ENCODE data around the gene HOXC6. TPM values are rescaled to one million over a fixed set of nuclear protein-coding genes. Genes with fewer than 3 reads are reported as not detected.
A peak's percentile ranks its signal among the peaks of the same experiment; 100 is the strongest.

HOXC6 gene
- total RNA-seq, 1 experiment from 2014 or later = not detected

DNA sequence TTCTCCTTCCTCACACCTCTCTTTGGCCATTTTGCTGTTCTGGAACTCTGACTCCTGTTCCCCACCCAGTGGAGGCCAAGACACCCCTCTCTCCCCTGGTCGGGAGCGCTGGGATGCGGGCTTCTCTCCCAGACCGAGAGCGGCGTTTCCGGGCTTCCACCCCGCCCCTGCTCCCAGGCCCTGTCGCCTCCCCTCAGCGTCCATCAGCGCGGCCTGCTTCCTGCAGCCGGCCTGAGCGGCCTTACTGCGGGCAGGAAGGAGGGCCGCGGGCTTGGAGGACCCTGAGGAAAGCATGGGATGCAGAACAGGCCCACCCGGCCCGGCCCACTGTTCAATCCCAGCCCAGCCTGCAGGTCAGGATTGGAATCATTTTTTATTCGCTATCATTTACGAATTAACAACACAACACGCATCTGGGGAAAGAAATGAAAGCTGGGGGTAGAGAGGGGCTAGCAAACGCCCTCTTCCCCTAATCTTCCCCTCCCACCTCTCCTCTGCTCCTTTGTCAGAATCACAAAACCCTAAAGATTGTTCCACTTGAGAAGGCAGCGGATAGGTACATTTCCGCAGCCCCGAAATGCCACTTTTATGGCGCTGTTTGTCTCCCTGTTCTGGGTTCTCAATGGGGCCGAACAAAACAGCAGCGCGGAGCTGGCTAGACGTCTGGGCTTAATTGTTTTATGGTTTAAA is 23.3 kb upstream of the HOXC6 start:
- Histone ChIP-seq H4K20me1 (ENCODE audit: insufficient read depth, low read depth, low read length) (no peaks in the 10 kb centered on the region), H3K36me3 (ENCODE audit: insufficient read depth, low read length) (no peaks in the 10 kb centered on the region), H3K9ac (ENCODE audit: low read length) (no peak overlapping the region), H3K4me1 (ENCODE audit: low read length) (peaks cover 8% of the 10 kb centered on the region), H3K27ac (ENCODE audit: low read length) (no peak overlapping the region), H3K9me3 (ENCODE audit: low read length) (no peaks in the 10 kb centered on the region), H3K27me3 (ENCODE audit: low read length) (no peaks in the 10 kb centered on the region), H3K4me3 (ENCODE audit: low read length) (no peak overlapping the region), H3K4me2 (ENCODE audit: low read depth, low read length, poor library complexity, severe bottlenecking) (no peak overlapping the region), H3K79me2 (ENCODE audit: low read length) (no peaks in the 10 kb centered on the region), H3K9me2 (replicated peaks; ENCODE audit: insufficient read depth, low read length) (no peaks in the 10 kb centered on the region), H2AFZ (ENCODE audit: low read length) (no peak overlapping the region)
- DNase-seq = no peak

DNA sequence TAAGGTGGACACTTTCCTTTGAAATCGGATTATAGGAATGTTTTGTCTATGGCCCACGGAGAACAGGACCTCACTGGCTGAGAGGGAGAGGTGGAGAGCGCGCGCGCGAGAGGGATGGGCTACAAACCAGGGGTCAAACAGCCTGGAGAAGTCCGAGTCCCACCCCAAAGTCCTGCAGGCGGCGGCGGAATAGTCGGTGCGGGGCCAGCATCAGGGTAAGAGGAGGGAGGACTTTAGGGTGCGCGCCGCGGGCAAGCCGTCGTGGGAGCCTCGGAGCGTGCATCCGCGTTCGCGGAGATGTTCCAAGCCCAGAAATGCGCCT is 22.7 kb upstream of the HOXC6 start:
- no peaks in the 10 kb centered on the region for H4K20me1 ChIP-seq (ENCODE audit: insufficient read depth, low read depth, low read length)
- H3K79me2 ChIP-seq (ENCODE audit: low read length) = no peaks in the 10 kb centered on the region
- H3K4me1 ChIP-seq (ENCODE audit: low read length) = peaks cover 8% of the 10 kb centered on the region
- no peaks in the 10 kb centered on the region for H3K9me2 ChIP-seq (replicated peaks; ENCODE audit: insufficient read depth, low read length)
- no peak overlapping the region for H3K9ac ChIP-seq (ENCODE audit: low read length)
- no peaks in the 10 kb centered on the region for H3K9me3 ChIP-seq (ENCODE audit: low read length)
- no peak overlapping the region for H2AFZ ChIP-seq (ENCODE audit: low read length)
- H3K27ac ChIP-seq (ENCODE audit: low read length) = no peak overlapping the region
- no peaks in the 10 kb centered on the region for H3K36me3 ChIP-seq (ENCODE audit: insufficient read depth, low read length)
- DNase-seq = no peak
- H3K4me2 ChIP-seq (ENCODE audit: low read depth, low read length, poor library complexity, severe bottlenecking) = no peak overlapping the region
- no peaks in the 10 kb centered on the region for H3K27me3 ChIP-seq (ENCODE audit: low read length)
- H3K4me3 ChIP-seq (ENCODE audit: low read length) = no peak overlapping the region

DNA sequence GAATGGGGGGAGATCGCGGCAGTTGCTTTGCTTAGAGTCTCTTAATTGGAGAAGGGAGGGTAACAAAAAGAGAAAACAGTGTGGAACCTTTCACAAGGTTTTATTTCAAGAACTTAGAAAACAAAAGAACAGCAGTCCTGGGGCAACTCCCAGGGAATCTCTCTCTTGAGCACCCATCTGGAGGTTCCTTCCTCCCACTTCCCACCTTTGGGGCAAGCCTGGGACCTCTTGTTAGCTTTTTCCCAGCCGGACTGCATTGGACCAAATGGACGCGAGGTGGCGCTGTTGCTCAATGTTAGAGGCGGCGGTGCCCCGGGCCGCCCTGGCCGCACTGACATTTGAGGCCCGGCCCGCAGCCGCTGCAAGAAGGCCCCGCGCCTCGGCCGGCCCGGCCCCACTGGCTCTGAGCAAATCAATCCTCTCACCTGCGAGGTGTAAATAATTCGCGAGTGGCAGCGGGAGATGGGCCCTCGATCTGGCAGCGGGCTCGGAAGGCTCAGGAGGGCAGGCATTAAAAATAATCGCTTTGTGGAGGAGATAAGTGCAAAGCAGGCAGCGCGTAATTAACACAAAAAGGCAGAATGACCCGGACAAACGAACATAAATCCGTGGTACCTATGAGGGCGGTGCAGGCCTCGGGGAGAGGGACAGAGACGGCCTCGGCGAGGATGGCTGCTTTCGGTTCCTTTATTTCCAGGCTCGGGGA is 22.2 kb upstream of the HOXC6 start:
- Histone ChIP-seq H4K20me1 (ENCODE audit: insufficient read depth, low read depth, low read length) (no peaks in the 10 kb centered on the region), H3K9me2 (replicated peaks; ENCODE audit: insufficient read depth, low read length) (no peaks in the 10 kb centered on the region), H3K4me1 (ENCODE audit: low read length) (peaks cover 11% of the 10 kb centered on the region), H3K9ac (ENCODE audit: low read length) (peak overlapping the region; percentile 66), H3K27ac (ENCODE audit: low read length) (no peak overlapping the region), H3K36me3 (ENCODE audit: insufficient read depth, low read length) (no peaks in the 10 kb centered on the region), H3K4me3 (ENCODE audit: low read length) (peak overlapping the region; percentile 53), H3K27me3 (ENCODE audit: low read length) (no peaks in the 10 kb centered on the region), H3K4me2 (ENCODE audit: low read depth, low read length, poor library complexity, severe bottlenecking) (peak overlapping the region; percentile 74), H3K9me3 (ENCODE audit: low read length) (no peaks in the 10 kb centered on the region), H3K79me2 (ENCODE audit: low read length) (no peaks in the 10 kb centered on the region), H2AFZ (ENCODE audit: low read length) (peak overlapping the region; percentile 71; the same call in 1 of the 2 replicates)
- peak; percentile 93 for DNase-seq

- no peak overlapping the region for H3K27ac ChIP-seq (ENCODE audit: low read length)
- peak overlapping the region; percentile 66 for H3K9ac ChIP-seq (ENCODE audit: low read length)
- peaks cover 18% of the 10 kb centered on the region for H3K4me1 ChIP-seq (ENCODE audit: low read length)
- H2AFZ ChIP-seq (ENCODE audit: low read length) = peak overlapping the region; percentile 71; the same call in 1 of the 2 replicates
- H3K9me2 ChIP-seq (replicated peaks; ENCODE audit: insufficient read depth, low read length) = no peaks in the 10 kb centered on the region
- no peak for DNase-seq
- peak overlapping the region; percentile 53 for H3K4me3 ChIP-seq (ENCODE audit: low read length)
- peak overlapping the region; percentile 74 for H3K4me2 ChIP-seq (ENCODE audit: low read depth, low read length, poor library complexity, severe bottlenecking)
- no peaks in the 10 kb centered on the region for H4K20me1 ChIP-seq (ENCODE audit: insufficient read depth, low read depth, low read length)
- H3K79me2 ChIP-seq (ENCODE audit: low read length) = no peaks in the 10 kb centered on the region
- no peaks in the 10 kb centered on the region for H3K9me3 ChIP-seq (ENCODE audit: low read length)
- H3K27me3 ChIP-seq (ENCODE audit: low read length) = no peaks in the 10 kb centered on the region
- no peaks in the 10 kb centered on the region for H3K36me3 ChIP-seq (ENCODE audit: insufficient read depth, low read length)
Measured at GRCh38 chr12:54006559-54007220, 21.6 kb upstream of the HOXC6 start.

DNA sequence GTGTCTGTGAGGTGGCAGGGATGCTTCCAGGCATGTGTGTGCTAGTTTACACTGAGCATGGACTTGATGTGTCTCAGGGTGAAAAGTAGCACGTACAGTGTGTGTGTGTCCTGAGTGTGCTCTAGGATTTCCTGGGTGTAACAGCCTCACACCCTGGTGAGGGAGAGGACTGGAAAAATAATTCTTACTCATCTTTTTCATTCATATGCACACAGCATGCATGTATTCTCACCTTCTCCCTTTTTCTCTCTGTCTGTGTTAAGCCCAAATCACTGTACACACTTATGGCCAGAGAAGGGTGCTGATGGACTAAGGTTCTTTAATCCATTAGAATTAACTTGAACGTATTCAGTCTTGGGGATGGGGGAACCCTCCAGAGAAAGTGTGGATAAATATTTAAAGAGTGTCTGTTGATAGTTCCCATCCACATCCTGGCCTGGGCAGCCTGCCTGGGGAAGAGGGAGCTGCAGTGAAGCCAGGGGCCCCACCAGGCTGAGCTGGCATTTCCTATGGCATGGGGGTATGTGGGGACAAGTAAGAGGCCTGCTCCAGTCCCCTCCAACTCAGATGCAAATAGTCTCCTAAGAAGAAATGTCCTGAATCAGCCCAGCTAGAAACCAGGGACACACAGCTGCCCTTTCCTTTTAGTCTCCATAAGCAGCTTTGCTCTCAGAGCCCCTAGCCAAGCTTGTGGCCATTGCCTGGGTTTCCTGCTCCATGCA is 20.5 kb upstream of the HOXC6 start:
- H3K27me3 ChIP-seq (ENCODE audit: low read length) = no peaks in the 10 kb centered on the region
- no peak overlapping the region for H3K4me3 ChIP-seq (ENCODE audit: low read length)
- peaks cover 19% of the 10 kb centered on the region for H3K4me1 ChIP-seq (ENCODE audit: low read length)
- H2AFZ ChIP-seq (ENCODE audit: low read length) = no peak overlapping the region
- H4K20me1 ChIP-seq (ENCODE audit: insufficient read depth, low read depth, low read length) = no peaks in the 10 kb centered on the region
- no peak for DNase-seq
- H3K9ac ChIP-seq (ENCODE audit: low read length) = no peak overlapping the region
- no peaks in the 10 kb centered on the region for H3K9me2 ChIP-seq (replicated peaks; ENCODE audit: insufficient read depth, low read length)
- H3K4me2 ChIP-seq (ENCODE audit: low read depth, low read length, poor library complexity, severe bottlenecking) = no peak overlapping the region
- no peaks in the 10 kb centered on the region for H3K9me3 ChIP-seq (ENCODE audit: low read length)
- H3K36me3 ChIP-seq (ENCODE audit: insufficient read depth, low read length) = no peaks in the 10 kb centered on the region
- H3K79me2 ChIP-seq (ENCODE audit: low read length) = no peaks in the 10 kb centered on the region
- H3K27ac ChIP-seq (ENCODE audit: low read length) = no peak overlapping the region

DNA sequence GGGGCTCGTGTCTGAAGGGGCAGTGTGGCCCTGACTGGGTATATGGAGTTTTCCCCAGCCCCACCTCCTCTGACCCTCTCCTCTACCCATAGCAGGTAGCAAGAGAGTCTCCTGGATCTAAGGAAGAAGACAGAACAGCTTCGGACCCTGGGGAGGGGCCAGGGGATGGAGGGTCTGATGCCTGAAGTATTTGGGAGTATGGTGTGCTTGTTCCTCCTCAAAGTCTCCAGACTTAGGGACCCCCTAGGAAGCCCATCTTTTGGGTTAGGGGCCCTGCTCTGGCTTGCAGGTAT is 20.0 kb upstream of the HOXC6 start:
- Histone ChIP-seq H3K36me3 (ENCODE audit: insufficient read depth, low read length) (no peaks in the 10 kb centered on the region), H3K4me3 (ENCODE audit: low read length) (no peak overlapping the region), H3K9me3 (ENCODE audit: low read length) (no peaks in the 10 kb centered on the region), H3K9ac (ENCODE audit: low read length) (no peak overlapping the region), H3K79me2 (ENCODE audit: low read length) (no peaks in the 10 kb centered on the region), H4K20me1 (ENCODE audit: insufficient read depth, low read depth, low read length) (no peaks in the 10 kb centered on the region), H3K9me2 (replicated peaks; ENCODE audit: insufficient read depth, low read length) (no peaks in the 10 kb centered on the region), H2AFZ (ENCODE audit: low read length) (no peak overlapping the region), H3K4me1 (ENCODE audit: low read length) (peaks cover 19% of the 10 kb centered on the region), H3K4me2 (ENCODE audit: low read depth, low read length, poor library complexity, severe bottlenecking) (no peak overlapping the region), H3K27ac (ENCODE audit: low read length) (no peak overlapping the region), H3K27me3 (ENCODE audit: low read length) (no peaks in the 10 kb centered on the region)
- DNase-seq = no peak

DNA sequence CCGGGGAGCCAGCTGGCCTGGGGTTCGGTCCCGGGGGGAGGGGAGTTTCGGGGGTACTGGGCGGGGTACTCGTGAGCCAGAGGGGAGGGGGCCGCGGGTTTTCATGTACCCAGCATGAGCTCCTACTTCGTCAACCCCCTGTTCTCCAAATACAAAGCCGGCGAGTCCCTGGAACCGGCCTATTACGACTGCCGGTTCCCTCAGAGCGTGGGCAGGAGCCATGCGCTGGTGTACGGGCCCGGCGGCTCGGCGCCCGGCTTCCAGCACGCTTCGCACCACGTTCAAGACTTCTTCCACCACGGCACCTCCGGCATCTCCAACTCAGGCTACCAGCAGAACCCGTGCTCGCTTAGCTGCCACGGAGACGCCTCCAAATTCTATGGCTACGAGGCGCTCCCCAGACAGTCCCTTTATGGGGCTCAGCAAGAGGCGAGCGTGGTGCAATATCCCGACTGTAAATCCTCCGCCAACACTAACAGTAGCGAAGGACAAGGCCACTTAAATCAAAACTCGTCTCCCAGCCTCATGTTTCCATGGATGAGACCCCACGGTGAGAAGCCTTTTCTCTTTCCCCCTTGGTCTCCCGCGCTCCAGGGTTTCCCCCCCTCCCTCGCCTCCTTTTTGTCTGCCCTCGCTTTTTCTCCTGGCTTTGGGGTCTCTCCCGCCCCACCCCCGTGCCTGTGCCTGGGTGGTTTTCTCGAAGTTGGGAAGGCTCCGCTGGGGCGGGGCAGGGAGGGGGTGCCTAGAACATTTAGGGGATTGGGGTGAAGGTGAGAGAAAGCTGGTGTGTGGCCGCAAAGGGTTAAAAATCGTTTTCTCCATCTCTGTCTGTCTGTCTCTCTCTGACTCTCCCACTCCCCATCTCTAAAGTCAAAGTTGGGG is 18.8 kb upstream of the HOXC6 start:
- Histone ChIP-seq H3K4me1 (ENCODE audit: low read length) (peaks cover 19% of the 10 kb centered on the region), H4K20me1 (ENCODE audit: insufficient read depth, low read depth, low read length) (no peaks in the 10 kb centered on the region), H3K27me3 (ENCODE audit: low read length) (no peaks in the 10 kb centered on the region), H3K27ac (ENCODE audit: low read length) (no peak overlapping the region), H2AFZ (ENCODE audit: low read length) (no peak overlapping the region), H3K9me2 (replicated peaks; ENCODE audit: insufficient read depth, low read length) (no peaks in the 10 kb centered on the region), H3K9ac (ENCODE audit: low read length) (no peak overlapping the region), H3K4me2 (ENCODE audit: low read depth, low read length, poor library complexity, severe bottlenecking) (no peak overlapping the region), H3K9me3 (ENCODE audit: low read length) (no peaks in the 10 kb centered on the region), H3K4me3 (ENCODE audit: low read length) (no peak overlapping the region), H3K79me2 (ENCODE audit: low read length) (no peaks in the 10 kb centered on the region), H3K36me3 (ENCODE audit: insufficient read depth, low read length) (no peaks in the 10 kb centered on the region)
- DNase-seq = no peak

All from Karpas-422 (cell line).